Tibial nerve (tissue), 3 donors: ENCODE data around the gene PGGHG.

Experiments
- CTCF ChIP-seq, 5 experiments: fragments of 200-600 bp in 3 of 5; fragments of 450-650 bp in 2 of 5; sonication (generic) in 3 of 5; IDR thresholded peaks; one replicate each; pipeline ENCODE4 v1.5.1; 2016 to 2019; ENCODE audit warnings: antibody characterized with exemption in 5 of 5, mild to moderate bottlenecking in 3 of 5, moderate library complexity in 2 of 5
- POLR2A ChIP-seq, 2 donors: fragments of 450-650 bp; IDR thresholded peaks; one replicate each; pipeline ENCODE4 v1.6.1; 2017; ENCODE audit warnings: antibody characterized with exemption in 2 of 2, mild to moderate bottlenecking in 2 of 2, moderate library complexity in 2 of 2

GRCh38 chr11:270451-271318 is 18.2 kb upstream of the PGGHG start:
- TF ChIP-seq POLR2A (IDR thresholded peaks at IDR 0.05) (no peak), CTCF (IDR thresholded peaks at IDR 0.05) (no peak)
